ENCODE results near the gene ZDHHC21.
"Not testable (repeated sequence)": the region's sequence is repeated elsewhere in the genome, so short reads cannot be mapped to it uniquely, and the experiment has no call there.

The ZDHHC21 gene, protein sequence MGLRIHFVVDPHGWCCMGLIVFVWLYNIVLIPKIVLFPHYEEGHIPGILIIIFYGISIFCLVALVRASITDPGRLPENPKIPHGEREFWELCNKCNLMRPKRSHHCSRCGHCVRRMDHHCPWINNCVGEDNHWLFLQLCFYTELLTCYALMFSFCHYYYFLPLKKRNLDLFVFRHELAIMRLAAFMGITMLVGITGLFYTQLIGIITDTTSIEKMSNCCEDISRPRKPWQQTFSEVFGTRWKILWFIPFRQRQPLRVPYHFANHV

DNA sequence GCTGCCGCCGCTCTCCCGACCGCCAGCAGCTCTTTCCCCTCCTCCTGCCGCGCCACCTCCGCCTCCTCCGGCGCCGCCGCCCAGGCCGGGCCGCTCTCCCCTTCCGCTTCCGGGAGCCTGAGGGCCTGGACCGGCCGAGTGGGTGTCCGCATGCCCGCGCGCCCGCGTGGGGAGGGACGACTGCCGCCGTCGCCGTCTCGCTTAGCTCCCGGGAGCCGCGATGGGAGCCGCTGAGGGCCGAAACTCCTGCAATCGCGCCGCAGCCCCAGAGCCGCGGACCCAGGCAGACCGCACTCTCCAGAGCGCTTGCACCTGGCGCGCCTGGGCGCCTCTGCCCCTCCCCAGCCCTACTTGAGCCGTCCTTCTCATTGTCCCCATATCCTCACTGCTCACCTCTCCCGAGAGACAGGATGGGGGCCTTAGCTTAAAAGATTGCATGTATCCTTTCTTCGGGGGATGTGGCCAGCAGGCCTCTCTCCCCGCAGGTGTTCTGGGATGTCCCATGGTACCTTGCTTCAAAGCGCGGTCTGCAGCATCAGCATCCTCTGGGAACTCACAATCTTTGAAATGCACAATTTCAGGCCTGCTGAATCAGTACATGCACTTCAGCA lies at the start of gene ZDHHC21:
Gene ZDHHC21 (minus strand): TSS at position 182 of the 611 bp plus-strand sequence. CDS start 19,092 bp downstream, outside the sequence.
- peak; percentile 74 for DNase-seq

DNA sequence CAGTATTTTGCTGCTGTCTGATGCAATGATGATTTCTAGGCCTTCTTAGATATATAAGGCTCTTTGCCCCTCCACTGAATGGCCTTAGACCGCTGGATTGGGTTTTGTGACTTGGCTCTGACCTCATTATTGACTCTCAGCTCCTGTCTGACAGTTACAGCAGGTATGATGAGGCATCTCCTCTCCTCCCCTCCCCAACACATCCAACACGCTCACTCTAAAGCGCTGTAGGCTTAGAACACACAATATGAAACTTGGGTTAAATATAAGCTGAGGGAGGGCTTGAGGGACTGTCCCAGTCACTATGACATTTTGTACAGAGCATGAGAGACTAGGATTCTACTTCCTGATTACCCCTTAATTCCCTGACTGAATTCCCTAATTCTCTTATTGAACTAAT lies 48.1 kb upstream of the ZDHHC21 start:
- no peak for DNase-seq

DNA sequence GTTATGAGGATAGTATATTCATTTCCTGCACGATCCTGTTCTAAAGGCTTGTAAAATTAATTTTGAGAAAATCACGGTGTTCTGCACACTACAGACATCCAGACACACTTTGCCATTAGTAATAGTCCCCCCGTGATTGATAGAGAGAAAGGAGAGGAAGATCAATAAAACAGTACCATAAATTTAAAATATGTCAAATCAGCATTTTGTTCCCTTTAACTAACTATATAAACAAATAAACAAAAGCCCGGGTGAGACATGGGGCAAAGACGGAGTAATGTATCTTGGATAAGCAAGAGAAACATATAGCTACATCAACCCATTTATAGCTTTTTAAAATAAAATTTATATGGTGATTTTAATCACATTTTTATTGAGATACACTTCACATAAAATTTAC lies 39.9 kb upstream of the ZDHHC21 start:
- no peak for DNase-seq

DNA sequence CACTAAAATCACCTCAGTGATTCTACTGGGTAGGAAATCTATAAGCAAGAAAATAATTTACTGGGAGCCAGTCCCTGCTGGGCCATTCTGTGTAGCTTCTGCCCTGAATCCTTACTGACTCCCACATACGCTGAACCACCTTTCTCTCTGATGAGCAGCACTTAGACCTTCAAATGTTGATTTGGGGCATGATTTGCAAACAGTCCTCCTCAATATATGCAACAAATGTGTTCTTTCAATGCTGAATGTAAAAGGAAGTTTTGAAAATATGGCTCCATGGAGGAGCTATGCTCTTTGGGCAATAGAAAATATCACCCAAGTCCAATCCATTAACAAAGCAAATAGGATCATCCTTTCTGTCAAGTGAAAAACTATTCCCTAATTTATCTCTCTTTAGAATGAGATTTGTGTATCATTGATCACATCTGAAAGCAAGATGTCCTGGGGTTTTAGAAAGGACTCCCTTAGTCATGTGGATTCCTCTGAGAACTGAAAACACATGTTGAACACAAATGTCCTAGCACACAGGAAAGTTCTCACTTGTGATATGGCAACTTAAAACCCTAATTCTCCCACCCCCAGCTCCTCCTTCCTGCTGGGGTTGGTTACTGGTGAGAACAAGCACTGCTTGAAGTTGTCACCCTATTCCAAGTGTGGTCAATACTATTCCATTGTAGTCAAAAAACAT lies 38.2 kb upstream of the ZDHHC21 start:
- no peak for DNase-seq

DNA sequence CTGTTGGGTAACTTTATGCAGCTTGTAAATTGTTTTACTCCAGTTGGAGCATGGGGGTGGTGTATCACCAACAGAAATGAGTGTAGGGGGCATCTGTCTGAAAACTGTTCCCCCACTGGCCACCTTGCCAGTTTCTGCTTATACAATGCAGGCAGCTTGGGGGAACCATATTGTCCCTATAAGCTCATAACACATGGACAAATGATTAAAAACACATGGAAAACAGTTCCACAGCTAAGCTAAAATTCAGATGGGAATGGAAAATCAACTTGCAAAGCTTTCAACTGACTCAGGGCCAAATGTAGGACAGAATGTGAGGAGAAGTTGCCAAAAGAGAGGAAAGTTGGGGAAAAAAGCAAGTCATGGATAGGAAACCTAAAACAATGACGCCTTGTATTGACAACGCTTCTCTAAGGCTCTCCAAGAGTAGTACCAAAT lies 37.2 kb upstream of the ZDHHC21 start:
- DNase-seq: no peak

DNA sequence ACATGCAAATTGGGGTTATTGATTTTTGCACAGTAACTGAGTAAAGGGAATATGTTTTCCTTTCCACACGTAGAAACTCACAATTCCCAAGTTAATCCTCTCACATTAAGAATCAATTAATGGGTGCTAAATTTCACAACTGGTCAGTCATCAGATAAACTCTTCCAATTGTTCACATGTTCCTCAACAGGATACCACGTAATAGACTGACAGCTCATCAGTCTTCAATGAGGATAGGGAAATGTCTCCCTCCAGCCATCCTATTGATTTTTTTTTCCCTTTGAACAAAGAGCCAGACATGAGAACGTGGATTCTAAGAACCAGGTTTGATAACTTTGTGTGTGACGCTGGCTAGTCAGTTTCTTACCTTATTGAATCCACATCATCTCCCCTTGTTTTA lies 30.1 kb upstream of the ZDHHC21 start:
- no peak for DNase-seq

DNA sequence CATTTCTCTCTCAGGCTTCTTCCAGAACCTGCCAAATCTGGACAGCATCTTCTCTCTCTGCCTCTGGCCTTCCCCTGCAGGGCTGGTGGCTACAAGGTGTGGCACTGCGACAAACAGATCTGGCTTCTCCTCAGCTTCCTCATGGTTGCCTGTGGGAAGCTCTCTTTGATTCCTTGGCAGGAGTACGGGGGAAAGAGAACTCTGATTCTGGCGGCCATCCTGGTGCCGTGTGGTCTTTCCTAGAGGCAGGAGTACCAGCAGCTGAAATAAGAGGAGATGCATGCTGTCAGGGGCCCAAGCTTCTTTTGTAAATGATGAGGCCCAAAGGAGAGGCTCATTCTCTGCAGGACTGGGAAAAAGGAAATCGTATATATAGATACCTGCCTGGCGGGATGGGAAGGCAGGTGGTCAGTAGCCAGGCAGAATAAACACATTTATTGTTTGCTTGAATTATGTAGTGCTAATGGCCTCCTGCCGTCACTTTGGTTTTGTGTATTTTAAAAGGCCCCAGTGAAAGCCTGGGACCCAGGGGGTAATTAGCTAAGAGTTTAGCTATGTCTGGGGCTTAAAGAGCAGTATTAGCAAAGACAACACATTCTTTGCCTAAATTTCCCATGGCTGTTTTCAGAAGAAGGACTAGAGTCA lies 29.3 kb upstream of the ZDHHC21 start, which contains the start of gene CER1:
Gene CER1 (minus strand): TSS at position 343 of the 645 bp plus-strand sequence. CDS start 61 bp downstream, at position 282.
- peak; percentile 42 for DNase-seq

DNA sequence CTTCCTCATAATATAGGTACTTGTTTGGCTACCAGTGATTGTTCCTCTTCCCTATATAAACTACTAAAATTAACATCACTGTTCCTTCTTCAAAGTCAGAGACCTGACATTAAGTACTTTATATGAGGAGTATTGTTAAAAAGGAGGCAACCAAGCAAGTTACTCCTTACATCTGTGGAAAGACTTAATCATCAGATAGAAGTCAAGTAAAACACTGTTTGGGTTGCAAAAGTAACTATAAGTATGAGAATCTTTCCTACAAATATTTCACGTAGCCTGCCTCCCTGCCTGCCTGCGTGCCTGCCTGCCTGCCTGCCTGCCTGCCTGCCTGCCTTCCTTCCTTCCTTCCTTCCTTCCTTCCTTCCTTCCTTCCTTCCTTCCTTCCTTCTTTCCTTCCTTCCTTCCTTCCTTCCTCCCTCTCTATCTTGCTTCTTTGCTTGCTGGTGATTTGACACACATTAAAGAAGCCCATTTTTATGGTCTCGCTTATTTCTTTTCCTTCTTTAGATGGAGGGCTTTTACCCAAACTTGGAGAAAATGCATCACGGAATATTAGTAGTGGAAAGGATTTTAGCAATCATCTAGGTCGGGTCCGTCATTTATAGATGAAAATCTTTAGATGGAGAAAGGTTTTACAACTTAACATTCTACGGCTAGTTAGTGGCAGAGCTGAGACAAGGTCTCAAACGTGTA lies 26.1 kb upstream of the ZDHHC21 start:
- no peak for DNase-seq

DNA sequence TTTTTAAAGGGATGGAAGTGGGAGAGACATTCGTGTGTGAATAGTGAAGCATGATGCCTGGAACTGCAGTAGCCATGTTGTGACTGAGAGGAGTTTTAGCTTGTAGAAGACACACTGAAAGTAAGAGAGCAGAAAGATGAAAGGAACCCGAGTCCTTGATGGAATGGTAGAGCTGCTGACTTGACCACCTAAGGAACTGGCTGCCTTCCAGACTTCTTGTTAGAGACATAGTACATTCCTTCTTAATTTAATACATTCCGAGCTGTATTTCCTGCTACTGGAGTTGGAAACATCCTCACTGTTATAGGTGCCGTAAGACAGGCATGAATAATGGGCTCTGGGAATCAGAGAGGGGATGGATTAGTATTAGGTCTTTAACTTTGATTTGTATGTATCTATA lies 21.9 kb upstream of the ZDHHC21 start:
- DNase-seq: no peak

DNA sequence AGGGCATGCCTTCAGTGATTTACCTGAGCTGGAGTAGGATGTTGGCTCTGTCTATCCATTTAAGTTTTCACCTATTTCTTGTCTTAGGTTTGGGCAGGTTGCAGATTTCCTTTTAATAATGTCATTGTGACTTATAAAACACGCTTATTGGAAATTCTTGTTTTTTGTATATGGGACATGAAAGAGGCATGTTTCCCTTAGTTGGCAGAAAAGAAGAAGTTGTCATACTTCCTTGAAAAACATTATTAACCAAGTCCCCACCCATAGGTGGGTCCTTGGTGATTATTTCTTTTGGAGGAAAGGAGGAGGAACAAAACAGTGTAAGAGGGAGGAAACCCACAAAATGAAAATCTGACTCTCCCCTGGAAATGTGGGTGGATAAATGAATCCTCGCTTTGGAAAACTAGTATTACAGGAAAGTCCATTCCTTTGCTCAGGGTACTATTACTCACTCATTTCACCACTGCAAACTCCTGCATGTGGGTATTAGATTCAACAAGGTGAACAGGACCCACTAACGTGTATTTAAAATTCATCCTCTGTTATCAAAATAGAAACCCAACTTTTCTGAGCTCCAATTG lies 20.0 kb upstream of the ZDHHC21 start:
- no peak for DNase-seq

DNA sequence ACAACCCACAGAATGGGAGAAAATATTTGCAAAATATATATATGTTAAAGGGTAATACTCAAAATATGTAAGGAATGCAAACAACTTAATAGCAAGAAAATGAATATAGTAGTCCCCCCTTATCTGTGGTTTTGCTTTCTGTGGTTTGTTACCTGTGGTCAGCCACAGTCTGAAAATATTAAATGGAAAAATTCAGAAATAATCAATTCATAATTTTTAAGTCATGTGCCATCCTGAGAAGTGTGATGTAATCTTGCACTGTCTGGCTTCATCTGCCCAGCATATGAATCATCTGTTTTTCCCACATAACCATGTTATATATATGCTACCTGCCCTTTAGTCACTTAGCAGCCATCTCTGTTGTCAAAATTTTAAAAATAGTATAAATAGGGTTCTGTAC lies 17.6 kb upstream of the ZDHHC21 start:
- DNase-seq: no peak

DNA sequence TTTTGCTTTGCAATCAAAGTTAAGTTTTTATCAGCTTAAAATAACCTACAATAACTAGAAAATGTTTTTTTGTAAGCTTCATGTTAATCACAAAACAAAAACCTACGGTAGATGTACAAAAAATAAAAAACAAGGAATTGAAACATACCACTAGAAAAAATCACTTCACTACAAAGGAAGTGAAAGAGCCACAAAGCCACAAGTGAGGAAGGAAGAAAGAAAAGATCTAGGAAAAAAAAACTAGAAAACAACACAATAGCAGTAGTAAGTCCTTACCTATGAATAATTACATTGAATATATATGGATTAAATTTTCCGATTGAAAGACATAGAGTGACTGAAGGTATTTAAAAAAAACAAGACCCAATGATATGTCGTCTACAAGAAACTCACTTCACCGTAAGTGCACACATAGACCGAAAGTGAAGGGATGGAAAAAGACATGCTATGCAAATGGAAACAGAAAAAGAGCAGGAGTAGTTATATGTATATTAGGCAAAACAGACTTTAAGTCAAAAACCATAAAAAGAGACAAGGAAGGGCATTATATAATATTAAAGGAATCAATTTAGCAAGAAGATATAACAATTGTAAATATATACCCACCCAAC lies 13.4 kb upstream of the ZDHHC21 start:
- DNase-seq: no peak

DNA sequence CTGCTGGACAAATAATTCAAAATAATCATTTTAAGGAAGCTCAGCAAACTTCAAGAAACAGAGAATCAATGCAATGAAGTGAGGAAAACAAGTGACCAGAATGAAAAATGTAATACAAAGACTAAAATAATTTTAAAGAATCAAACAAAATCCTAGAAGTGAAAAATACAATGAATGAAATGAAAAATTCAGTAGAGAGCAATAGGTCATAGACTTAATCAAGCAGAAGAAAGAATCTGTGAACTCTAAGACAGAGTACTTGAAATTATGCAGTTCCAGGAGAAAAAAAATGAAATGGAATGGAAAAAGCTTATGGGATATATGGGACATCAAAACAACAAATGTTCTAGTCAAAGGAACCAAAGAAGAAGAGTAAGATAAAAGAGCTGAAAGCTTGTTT lies 11.8 kb upstream of the ZDHHC21 start:
- DNase-seq: no peak

DNA sequence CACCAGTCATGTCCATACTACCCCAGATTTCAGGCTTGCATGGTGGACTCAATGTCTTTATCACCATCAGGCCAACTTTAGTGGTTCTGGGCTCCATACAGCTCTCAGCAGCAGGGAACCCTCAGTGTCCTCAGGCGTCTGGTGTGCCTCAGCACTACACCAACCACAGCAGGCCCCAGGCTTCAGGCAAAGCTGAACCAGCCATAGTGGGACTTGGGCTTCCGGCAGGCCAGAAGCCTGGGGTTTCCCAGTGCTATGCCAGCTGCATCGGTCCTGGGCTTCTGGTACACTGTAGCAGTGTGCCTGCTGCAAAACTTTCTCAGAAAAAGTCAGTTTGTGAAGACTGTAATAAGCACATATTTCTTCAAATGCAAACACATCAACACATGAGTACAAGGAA lies 11.0 kb upstream of the ZDHHC21 start:
- DNase-seq: no peak

DNA sequence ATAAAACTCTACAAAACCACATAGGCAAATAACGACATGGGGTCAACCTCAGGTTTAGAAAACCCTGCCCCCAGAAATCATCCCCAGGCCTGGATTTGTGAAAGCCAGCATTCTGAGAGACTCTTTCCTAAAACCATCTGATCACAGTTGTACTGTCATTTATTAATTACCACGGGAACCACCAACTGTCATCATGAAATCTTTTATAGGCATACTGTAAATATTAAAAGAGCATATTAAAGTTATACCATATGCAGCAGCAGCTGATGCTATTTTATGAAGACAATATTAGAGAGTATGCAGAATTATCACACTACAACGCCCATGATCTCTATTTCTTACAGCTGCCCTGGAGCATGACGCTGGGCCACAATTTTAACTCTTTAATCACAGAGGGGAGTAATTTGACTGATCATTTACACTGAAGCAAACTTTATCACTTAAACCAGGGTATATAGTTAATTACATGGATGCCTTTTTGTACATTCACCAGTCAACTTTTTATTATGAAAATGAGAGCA lies 9.0 kb upstream of the ZDHHC21 start:
- no peak for DNase-seq

DNA sequence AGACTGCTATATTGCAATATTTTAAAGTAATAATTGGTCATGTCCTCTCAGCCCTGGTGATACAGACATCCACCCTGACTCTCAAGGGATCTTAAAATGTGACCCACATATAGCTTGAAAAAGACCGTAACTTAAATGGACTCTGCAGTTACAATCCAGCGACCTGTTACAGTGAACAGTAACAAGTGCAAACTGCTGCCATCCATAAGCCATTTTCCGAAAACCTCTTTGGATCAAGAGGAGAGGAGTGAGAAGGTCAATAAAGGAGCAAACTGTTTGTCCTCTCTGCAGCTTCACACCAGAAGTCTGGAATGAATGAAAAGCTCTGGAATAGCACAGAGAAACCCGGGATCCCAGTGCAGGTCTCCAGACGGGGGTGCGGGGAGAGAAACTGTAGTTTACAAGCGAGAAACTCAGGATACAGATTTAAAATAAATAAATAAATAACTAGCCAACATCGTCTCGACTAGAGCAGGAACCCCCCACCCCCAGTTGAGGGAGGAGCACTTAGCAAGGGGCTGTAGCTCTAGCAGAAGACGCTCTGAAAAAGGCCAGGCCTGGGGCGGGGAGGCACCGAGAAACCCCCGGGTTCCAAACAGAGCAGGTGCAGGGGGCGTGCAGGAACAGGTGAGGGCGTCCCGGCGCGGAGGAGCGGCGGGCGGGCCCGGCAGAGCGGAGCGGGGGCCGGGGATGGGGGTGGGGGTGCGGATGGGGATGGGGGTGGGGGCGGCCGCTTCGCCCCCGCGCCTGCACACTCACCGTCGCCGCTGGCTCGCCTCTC lies 572 bp downstream of the ZDHHC21 start:
- DNase-seq: peak; percentile 73

DNA sequence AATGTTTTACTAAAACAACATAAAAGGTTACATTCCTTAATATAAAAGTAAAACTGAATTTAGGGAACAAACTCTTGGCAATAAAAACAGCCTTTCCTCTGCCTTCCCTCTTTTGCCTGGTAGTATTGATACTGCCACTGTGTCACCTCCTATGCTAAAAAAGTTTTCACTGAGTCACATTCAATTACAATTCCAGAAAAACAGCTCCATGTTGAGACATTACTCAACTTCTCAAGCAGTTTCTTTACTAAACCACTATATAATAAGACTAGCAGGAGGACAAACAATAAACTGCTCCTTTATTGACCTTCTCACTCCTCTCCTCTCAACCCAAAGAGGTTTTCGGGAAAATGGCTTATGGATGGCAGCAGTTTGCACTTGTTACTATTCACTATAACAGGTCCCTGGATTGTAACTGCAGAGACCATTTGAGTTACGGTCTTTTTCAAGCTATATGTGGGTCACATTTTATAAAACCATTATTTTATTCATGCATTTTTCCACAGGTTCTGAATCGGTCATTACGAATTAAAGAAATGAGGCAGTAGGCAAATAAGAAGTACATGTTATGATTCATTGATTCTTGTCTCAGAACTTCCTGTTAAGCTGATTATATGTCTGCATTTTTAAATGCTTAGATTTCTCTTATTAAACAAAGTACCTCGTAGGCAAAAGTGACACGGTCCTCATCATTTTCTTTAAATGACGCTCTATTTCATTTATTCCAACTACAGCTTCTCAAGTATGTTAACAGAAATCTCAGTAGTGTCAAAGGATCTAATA lies 2.1 kb downstream of the ZDHHC21 start:
- no peak for DNase-seq

DNA sequence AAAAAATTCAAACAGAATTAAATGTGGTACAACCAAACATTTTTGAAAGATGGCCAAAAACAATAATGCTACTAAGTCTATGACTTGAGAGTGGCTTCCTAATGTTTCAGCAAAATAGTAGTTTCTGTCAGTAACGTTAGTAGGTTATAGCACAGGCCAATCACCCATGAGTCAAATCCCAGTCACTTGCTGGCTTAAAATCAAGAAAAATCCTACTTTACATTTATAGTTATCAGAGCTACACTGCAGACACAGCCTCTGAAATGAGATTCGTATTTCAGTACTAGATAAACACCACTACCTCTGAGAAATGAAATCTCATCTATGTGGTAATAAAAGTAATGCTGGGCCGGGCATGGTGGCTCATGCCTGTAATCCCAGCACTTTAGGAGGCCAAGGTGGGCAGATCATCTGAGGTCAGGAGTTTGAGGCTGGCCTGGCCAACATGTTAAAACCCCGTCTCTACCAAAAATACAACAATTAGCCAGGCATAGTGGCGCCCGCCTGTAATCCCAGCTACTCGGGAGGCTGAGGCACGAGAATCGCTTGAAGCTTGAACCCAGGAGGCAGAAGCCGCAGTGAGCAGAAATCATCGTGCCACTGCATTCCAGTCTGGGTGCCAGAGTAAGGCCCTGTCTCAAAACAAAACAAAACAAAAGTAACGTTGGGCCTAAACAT lies 6.1 kb downstream of the ZDHHC21 start:
- no peak for DNase-seq

DNA sequence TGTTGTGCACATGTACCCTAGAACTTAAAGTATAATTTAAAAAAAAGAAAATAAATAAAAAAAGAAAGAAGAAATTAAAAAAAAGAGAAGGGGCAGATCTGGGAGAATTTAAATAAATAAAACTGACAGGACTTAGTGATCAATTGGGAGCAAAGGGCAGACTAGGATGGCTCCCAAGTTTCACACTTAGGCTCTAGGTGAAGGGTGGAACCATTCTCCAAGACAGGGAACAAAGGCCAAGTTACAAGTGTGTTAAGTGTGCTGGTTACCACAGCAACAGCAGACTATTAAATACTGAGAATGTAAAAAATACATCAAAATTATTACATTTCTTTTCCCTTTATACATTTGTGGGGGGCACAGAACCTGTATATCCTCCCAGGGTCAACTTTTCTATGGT lies 7.1 kb downstream of the ZDHHC21 start:
- DNase-seq: no peak

DNA sequence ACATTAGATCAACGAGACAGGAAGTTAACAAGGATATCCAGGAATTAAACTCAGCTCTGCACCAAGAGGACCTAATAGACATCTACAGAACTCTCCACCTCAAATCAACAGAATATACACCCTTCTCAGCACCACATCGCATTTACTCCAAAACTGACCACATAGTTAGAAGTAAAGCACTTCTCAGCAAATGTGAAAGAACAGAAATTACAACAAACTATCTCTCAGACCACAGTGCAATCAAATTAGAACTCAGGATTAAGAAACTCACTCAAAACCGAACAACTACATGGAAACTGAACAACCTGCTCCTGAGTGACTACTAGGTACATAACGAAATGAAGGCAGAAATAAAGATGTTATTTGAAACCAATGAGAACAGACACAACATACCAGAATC lies 10.6 kb downstream of the ZDHHC21 start:
- not testable (repeated sequence) for DNase-seq

Data from NCI-H1105 (cell line).